BLaER1 treated with 17β-estradiol and CSF1 and Interleukin-3, amounts not matched to agents 10 nM and 100 nM (cell line): ENCODE data around the gene SMIM35.

ENCODE experiments used
- H3K27ac ChIP-seq, 11 experiments: shearing (Covaris generic); formaldehyde crosslinking; 2 replicates each; pipeline ENCODE4 v1.8.1; 2022
- H3K27me3 ChIP-seq, 11 experiments: shearing (Covaris generic); formaldehyde crosslinking; 2 replicates each; pipeline ENCODE4 v1.8.1; 2022
- H3K36me3 ChIP-seq, 11 experiments: shearing (Covaris generic); formaldehyde crosslinking; 2 replicates each; pipeline ENCODE4 v1.8.1; 2022
- H3K4me1 ChIP-seq, 10 experiments: shearing (Covaris generic); formaldehyde crosslinking; 2 replicates each; pipeline ENCODE4 v1.8.1; 2022
- H3K4me2 ChIP-seq, 11 experiments: shearing (Covaris generic); formaldehyde crosslinking; 2 replicates each; pipeline ENCODE4 v1.8.1; 2022
- H3K4me3 ChIP-seq, 10 experiments: shearing (Covaris generic); formaldehyde crosslinking; 2 replicates each; pipeline ENCODE4 v1.8.1; 2022
- H3K9ac ChIP-seq, 11 experiments: shearing (Covaris generic); formaldehyde crosslinking; 2 replicates each; pipeline ENCODE4 v1.8.1; 2022
- H3K9me3 ChIP-seq, 11 experiments: shearing (Covaris generic); formaldehyde crosslinking; replicated peaks in 1 of 11; 2 replicates each; pipeline ENCODE4 v1.8.1; 2022
- H4K20me1 ChIP-seq, 11 experiments: shearing (Covaris generic); formaldehyde crosslinking; 2 replicates each; pipeline ENCODE4 v1.8.1; 2022
- Cebpa-rat ChIP-seq, 11 experiments: shearing (Covaris generic); IDR thresholded peaks; 2 replicates each; pipeline ENCODE4 v1.8.1; 2022

The SMIM35 gene

GRCh38 chr11:118057251-118058145 lies 29.3 kb downstream of the SMIM35 start:
- Histone ChIP-seq H3K4me1 (peaks cover 1 to 28% (median 4%) of the 10 kb centered on the region in 10 experiments; a peak in 14 of 20 replicates), H3K9me3 (no peaks in the 10 kb centered on the region), H3K27me3 (no peaks in the 10 kb centered on the region), H3K36me3 (no peaks in the 10 kb centered on the region), H3K9ac (no peak overlapping the region), H3K27ac (no peak overlapping the region), H3K4me3 (no peak overlapping the region), H4K20me1 (no peaks in the 10 kb centered on the region; a peak in 1 of 22 replicates), H3K4me2 (no peak overlapping the region)
- no peak for TF ChIP-seq Cebpa-rat (IDR thresholded peaks at IDR 0.05)

GRCh38 chr11:118056806-118057205 lies 30.0 kb downstream of the SMIM35 start:
- Histone ChIP-seq H3K4me1 (peaks cover 8 to 35% (median 11%) of the 10 kb centered on the region in 10 experiments; a peak in 16 of 20 replicates), H3K27ac (no peak overlapping the region), H4K20me1 (no peaks in the 10 kb centered on the region; a peak in 1 of 22 replicates), H3K4me3 (no peak overlapping the region), H3K9ac (no peak overlapping the region), H3K36me3 (no peaks in the 10 kb centered on the region), H3K9me3 (no peaks in the 10 kb centered on the region), H3K4me2 (no peak overlapping the region), H3K27me3 (no peaks in the 10 kb centered on the region)
- no peak for TF ChIP-seq Cebpa-rat (IDR thresholded peaks at IDR 0.05)

GRCh38 chr11:118055966-118056365 lies 30.8 kb downstream of the SMIM35 start:
- H3K9me3 ChIP-seq: no peaks in the 10 kb centered on the region
- no peak overlapping the region for H3K9ac ChIP-seq
- TF ChIP-seq Cebpa-rat (IDR thresholded peaks at IDR 0.05): no peak
- no peaks in the 10 kb centered on the region for H3K36me3 ChIP-seq
- H3K4me2 ChIP-seq: no peak overlapping the region
- no peaks in the 10 kb centered on the region; a peak in 1 of 22 replicates for H4K20me1 ChIP-seq
- no peaks in the 10 kb centered on the region for H3K27me3 ChIP-seq
- H3K4me3 ChIP-seq: no peak overlapping the region
- H3K27ac ChIP-seq: no peak overlapping the region
- peaks cover 9 to 33% (median 14%) of the 10 kb centered on the region in 10 experiments; a peak in 16 of 20 replicates for H3K4me1 ChIP-seq

- H3K9ac ChIP-seq: no peak overlapping the region
- no peak for TF ChIP-seq Cebpa-rat (IDR thresholded peaks at IDR 0.05)
- no peaks in the 10 kb centered on the region; a peak in 2 of 22 replicates for H4K20me1 ChIP-seq
- H3K27me3 ChIP-seq: no peaks in the 10 kb centered on the region
- H3K4me1 ChIP-seq: peaks cover 9 to 24% (median 14%) of the 10 kb centered on the region in 10 experiments; a peak in 16 of 20 replicates
- H3K4me3 ChIP-seq: no peak overlapping the region
- no peak overlapping the region for H3K27ac ChIP-seq
- H3K36me3 ChIP-seq: no peaks in the 10 kb centered on the region
- H3K4me2 ChIP-seq: no peak overlapping the region
- H3K9me3 ChIP-seq: no peaks in the 10 kb centered on the region
Observed at GRCh38 chr11:118054712-118055640, 31.8 kb downstream of the SMIM35 start.

GRCh38 chr11:118052581-118053206 lies 34.1 kb downstream of the SMIM35 start:
- no peaks in the 10 kb centered on the region for H3K9me3 ChIP-seq
- H3K27me3 ChIP-seq: no peaks in the 10 kb centered on the region
- no peak for TF ChIP-seq Cebpa-rat (IDR thresholded peaks at IDR 0.05)
- H4K20me1 ChIP-seq: no peaks in the 10 kb centered on the region; a peak in 2 of 22 replicates
- peak overlapping the region in 10 of 11 experiments; percentile 12 to 64 (median 35); a peak in 14 of 22 replicates for H3K4me2 ChIP-seq
- H3K4me1 ChIP-seq: peaks cover 9 to 21% (median 14%) of the 10 kb centered on the region in 10 experiments; a peak in 16 of 20 replicates
- H3K27ac ChIP-seq: peak overlapping the region in 1 of 11 experiments; percentile 8; a peak in 2 of 22 replicates
- H3K9ac ChIP-seq: peak overlapping the region in 1 of 11 experiments; percentile 46; a peak in 1 of 22 replicates
- H3K36me3 ChIP-seq: no peaks in the 10 kb centered on the region
- no peak overlapping the region for H3K4me3 ChIP-seq

GRCh38 chr11:118051611-118052461 lies 34.9 kb downstream of the SMIM35 start:
- TF ChIP-seq Cebpa-rat (IDR thresholded peaks at IDR 0.05): no peak
- H3K4me3 ChIP-seq: no peak overlapping the region
- H3K27me3 ChIP-seq: no peaks in the 10 kb centered on the region
- 0 out of 22 replicates have a peak overlapping the region, but pooled peaks of 2 of the 11 experiments have one; percentile 3 to 21 for H3K9ac ChIP-seq
- H3K9me3 ChIP-seq: no peaks in the 10 kb centered on the region
- no peaks in the 10 kb centered on the region for H3K36me3 ChIP-seq
- H3K27ac ChIP-seq: no peak overlapping the region
- peak overlapping the region in 10 of 11 experiments; percentile 12 to 64 (median 35); a peak in 17 of 22 replicates for H3K4me2 ChIP-seq
- H4K20me1 ChIP-seq: no peaks in the 10 kb centered on the region; a peak in 2 of 22 replicates
- H3K4me1 ChIP-seq: peaks cover 9 to 27% (median 14%) of the 10 kb centered on the region in 10 experiments; a peak in 16 of 20 replicates

GRCh38 chr11:118051136-118051610 lies 35.6 kb downstream of the SMIM35 start:
- H3K9ac ChIP-seq: no peak overlapping the region
- no peaks in the 10 kb centered on the region for H3K9me3 ChIP-seq
- no peak overlapping the region for H3K4me3 ChIP-seq
- no peaks in the 10 kb centered on the region for H3K36me3 ChIP-seq
- H3K27me3 ChIP-seq: no peaks in the 10 kb centered on the region
- TF ChIP-seq Cebpa-rat (IDR thresholded peaks at IDR 0.05): no peak
- peak overlapping the region in 1 of 11 experiments; percentile 47; a peak in 2 of 22 replicates for H3K4me2 ChIP-seq
- no peaks in the 10 kb centered on the region; a peak in 2 of 22 replicates for H4K20me1 ChIP-seq
- peaks cover 9 to 33% (median 14%) of the 10 kb centered on the region in 10 experiments; a peak in 16 of 20 replicates for H3K4me1 ChIP-seq
- no peak overlapping the region for H3K27ac ChIP-seq
